CD4-positive, alpha-beta T cell treated with Interferon alpha-2 for 1 hour (primary cell): ENCODE results near the gene TCOF1.

Experiments used
- DNase-seq, 2 donors: peaks; one replicate each; pipeline ENCODE4 v3.0.0-alpha.2; 2020 to 2022

The TCOF1 gene, protein sequence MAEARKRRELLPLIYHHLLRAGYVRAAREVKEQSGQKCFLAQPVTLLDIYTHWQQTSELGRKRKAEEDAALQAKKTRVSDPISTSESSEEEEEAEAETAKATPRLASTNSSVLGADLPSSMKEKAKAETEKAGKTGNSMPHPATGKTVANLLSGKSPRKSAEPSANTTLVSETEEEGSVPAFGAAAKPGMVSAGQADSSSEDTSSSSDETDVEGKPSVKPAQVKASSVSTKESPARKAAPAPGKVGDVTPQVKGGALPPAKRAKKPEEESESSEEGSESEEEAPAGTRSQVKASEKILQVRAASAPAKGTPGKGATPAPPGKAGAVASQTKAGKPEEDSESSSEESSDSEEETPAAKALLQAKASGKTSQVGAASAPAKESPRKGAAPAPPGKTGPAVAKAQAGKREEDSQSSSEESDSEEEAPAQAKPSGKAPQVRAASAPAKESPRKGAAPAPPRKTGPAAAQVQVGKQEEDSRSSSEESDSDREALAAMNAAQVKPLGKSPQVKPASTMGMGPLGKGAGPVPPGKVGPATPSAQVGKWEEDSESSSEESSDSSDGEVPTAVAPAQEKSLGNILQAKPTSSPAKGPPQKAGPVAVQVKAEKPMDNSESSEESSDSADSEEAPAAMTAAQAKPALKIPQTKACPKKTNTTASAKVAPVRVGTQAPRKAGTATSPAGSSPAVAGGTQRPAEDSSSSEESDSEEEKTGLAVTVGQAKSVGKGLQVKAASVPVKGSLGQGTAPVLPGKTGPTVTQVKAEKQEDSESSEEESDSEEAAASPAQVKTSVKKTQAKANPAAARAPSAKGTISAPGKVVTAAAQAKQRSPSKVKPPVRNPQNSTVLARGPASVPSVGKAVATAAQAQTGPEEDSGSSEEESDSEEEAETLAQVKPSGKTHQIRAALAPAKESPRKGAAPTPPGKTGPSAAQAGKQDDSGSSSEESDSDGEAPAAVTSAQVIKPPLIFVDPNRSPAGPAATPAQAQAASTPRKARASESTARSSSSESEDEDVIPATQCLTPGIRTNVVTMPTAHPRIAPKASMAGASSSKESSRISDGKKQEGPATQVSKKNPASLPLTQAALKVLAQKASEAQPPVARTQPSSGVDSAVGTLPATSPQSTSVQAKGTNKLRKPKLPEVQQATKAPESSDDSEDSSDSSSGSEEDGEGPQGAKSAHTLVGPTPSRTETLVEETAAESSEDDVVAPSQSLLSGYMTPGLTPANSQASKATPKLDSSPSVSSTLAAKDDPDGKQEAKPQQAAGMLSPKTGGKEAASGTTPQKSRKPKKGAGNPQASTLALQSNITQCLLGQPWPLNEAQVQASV (N-terminal part only)

GRCh38 chr5:150357326-150358260 lies at the start of gene TCOF1:
Gene TCOF1 (plus strand): TSS chr5:150357697. CDS start chr5:150357747, 50 bp downstream.
- DNase-seq: peak; percentile 95 to 98

DNA sequence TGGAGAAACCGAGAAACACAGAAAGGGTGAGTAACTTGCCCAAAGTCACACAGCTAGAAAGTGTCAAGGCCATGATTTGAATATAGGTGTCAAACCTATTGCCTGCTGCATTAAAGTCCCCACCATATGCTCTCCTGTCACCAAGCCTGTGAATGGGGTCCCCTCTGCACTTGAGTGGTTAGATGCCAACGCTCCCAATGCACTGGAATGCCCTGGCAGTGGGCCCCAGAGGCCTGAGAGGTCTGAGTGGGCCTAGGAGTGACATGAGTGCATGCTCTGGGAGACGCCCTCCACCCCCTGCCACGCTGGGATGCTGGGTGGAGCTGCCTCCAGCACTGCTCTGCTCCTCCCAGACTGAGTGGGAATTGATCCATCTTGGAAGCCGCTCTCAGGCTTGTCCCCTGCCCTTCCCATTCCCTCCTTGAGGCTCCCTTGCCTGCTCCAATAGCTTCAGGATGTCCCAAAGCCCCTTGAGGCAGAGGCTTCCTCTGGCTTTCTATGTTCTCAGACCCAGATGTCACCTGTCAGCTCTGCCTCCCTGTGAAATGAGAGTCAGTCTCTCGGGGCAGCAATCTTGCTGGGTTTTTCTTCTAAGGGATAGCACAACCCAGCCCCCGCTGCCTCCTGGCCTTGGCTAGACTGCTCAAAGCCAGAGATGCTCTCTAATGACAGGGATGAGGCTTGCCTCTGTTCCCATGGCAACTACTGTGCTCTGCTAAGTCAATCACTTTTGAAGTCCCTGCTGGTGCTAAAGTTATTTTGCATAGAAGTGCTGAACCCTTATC lies 48.2 kb upstream of the TCOF1 start:
- no peak for DNase-seq

DNA sequence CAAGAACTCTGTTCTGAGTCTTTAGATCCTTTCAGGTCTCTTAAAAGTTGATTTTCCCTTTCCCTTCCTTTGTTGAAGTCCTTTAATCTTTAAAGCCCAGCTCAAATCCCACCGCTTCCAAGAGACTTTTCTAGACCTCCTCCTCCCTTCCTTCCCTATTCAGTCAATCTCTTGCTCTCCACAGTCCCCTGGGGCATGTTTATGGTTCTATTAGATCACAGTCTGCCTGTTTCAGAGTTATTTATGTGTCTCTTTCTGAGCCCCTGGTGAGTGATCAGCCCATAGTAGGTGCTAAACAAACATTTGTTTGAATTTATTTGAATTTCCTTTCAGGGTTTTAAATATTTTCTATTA lies 47.6 kb upstream of the TCOF1 start:
- no peak for DNase-seq

GRCh38 chr5:150310246-150310645 lies 47.3 kb upstream of the TCOF1 start:
- DNase-seq: no peak

GRCh38 chr5:150311015-150311692 lies 46.3 kb upstream of the TCOF1 start:
- DNase-seq: no peak

DNA sequence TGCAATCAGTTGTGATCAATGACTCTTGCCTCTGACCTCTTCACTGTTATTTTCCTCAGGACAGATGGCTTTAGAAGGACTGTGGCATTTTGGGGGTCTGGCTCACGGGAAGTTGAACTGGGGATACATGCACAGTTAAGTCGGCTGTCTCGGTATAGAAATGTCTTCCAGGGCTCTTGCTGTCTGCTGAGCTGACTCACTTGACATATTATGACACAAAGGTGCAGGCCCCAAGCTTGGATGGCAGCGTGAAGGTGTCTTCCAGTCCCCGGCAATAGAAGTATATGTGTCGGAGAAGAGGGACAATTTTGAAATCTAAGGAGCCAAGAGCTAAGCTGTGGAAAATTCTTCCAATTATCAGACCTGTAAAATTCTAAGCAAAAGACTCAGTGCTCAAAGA lies 45.0 kb upstream of the TCOF1 start:
- no peak for DNase-seq

GRCh38 chr5:150313501-150313900 lies 44.0 kb upstream of the TCOF1 start:
- no peak for DNase-seq

GRCh38 chr5:150313921-150314716 lies 43.4 kb upstream of the TCOF1 start:
- no peak for DNase-seq

- no peak for DNase-seq
Measured at GRCh38 chr5:150315245-150315644, 42.3 kb upstream of the TCOF1 start.

GRCh38 chr5:150316320-150316719 lies 41.2 kb upstream of the TCOF1 start:
- no peak for DNase-seq

- no peak for DNase-seq
Measured at GRCh38 chr5:150317048-150318003, 40.2 kb upstream of the TCOF1 start.

DNA sequence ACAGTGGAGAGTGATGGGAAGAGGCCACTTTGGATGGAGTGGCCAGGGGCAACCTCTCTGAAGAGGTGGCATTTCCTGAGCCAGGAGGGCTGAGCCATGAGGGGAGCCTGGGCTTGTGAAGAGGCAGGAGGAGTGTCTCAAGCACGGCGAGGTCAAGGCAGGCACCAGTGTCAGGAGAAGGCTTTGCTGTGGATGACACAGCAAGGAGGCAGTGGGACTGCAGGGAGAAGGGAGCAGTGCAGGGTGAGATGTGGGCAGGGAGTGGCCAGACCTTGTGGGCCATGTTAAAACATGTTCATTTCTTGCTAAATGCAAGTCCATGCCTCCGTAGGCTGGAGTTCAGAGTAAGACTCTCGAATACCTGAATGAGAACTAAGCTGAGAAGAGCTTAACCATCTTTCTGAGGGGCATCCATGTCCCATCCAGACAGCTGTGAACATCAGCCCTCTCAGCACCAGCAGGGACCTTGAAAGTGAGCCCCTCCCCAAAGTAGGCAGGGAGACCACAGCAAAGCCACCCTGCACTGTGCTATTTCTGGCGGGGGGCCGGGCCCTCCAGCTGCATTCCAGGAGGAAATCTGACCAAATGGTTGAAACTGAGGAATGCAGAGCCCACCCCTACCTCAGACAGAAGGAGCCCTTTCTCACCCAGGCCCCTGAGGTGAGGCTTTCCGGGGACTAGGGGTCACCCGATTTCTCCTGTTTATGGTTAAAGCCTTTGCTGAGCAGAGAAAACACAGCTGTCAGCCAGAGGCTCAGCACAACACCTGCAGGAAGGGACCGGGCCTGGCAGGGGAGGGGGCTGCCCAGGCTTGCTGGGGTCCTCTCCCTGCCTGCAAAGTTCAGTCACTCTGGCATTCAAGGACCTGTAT lies 38.6 kb upstream of the TCOF1 start:
- DNase-seq: no peak

GRCh38 chr5:150319484-150319790 lies 38.1 kb upstream of the TCOF1 start:
- no peak for DNase-seq

DNA sequence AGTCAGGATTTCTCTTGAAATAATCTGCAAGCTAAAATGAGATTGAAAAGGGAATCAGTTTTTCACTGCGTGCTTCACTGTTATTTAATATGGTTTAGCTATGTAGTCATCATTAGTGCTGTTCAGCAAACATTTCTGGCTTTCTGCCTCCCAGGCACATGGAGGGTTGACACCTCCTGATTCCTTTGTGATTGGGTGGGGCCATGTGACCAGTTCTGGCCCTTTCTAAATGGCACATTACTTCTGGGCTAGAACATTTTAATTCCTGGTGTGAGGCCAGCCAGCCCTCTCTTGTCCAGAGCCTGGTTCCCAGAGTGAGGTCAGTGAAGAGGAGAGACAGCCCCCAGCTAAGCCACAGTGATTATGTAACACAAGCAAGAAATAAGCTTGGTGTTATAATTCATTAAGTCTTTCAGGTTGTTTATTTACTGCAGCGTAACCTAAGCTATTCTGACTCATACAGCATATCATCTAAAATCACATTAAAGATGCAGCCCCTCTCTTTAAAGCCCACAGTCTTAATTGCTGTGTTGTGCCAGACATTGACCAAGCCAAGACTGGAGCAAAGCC lies 37.4 kb upstream of the TCOF1 start:
- DNase-seq: no peak

DNA sequence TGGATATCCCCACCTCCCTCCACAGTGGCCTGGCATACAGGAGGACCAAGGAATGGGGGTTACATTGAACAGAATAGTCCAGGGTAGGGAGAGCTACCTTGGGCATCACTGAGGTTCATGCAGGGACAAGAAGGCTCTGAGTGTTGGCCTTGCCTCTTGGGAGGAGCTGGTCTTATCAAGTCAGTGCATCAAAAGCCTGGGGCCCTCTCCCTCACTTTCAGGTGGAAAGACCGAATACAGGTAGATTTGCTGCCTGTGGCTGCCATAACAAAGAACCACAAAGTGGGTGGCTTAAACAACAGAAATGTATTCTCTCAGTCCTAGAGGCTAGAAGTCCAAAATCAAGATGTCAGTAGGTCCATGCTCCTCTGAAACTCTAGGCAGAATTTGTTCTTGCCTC lies 36.3 kb upstream of the TCOF1 start:
- no peak for DNase-seq

- no peak for DNase-seq
Measured at GRCh38 chr5:150321784-150322183, 35.7 kb upstream of the TCOF1 start.

GRCh38 chr5:150322202-150322601 lies 35.3 kb upstream of the TCOF1 start:
- no peak for DNase-seq
